Thoracic aorta (tissue), 2 donors: ENCODE measurements around the gene ZMYND19. TPM values are rescaled to one million over a fixed set of nuclear protein-coding genes. Genes with fewer than 3 reads are reported as not detected.
A peak's percentile ranks its signal among the peaks of the same experiment; 100 is the strongest.
"Not testable (repeated sequence)": the region's sequence is repeated elsewhere in the genome, so short reads cannot be mapped to it uniquely, and the experiment has no call there.

Experiments used
- ATAC-seq: fragments of 150-250 bp; one replicate; pipeline ENCODE4 v1.8.0; 2017; ENCODE audit warnings: low read depth; ENCODE audit not compliant: insufficient number of reproducible peaks, low FRiP score
- DNase-seq: peaks from one replicate; pipeline ENCODE4 v3.0.0-alpha.2; 2020; ENCODE audit warnings: low spot score
- H3K27ac ChIP-seq, 2 donors: fragments of 200-600 bp; sonication (generic); 1 replicate in 1 of 2; 2 replicates in 1 of 2; pipeline ENCODE4 v1.5.1; 2016; ENCODE audit warnings: mild to moderate bottlenecking in 2 of 2, moderate library complexity in 2 of 2
- H3K27me3 ChIP-seq: fragments of 200-600 bp; sonication (generic); replicated peaks from 2 replicates; pipeline ENCODE4 v1.6.0; 2016; ENCODE audit warnings: mild to moderate bottlenecking; ENCODE audit not compliant: insufficient read depth
- H3K36me3 ChIP-seq: fragments of 200-600 bp; sonication (generic); one replicate; pipeline ENCODE4 v1.5.1; 2016
- H3K4me1 ChIP-seq, 2 donors: fragments of 200-600 bp; sonication (generic); 1 replicate in 1 of 2; 2 replicates in 1 of 2; pipeline versions ENCODE4 v1.5.1 to v1.6.0; 2016; ENCODE audit warnings: low read depth in 2 of 2, mild to moderate bottlenecking in 1 of 2; ENCODE audit not compliant: control insufficient read depth in 1 of 2
- H3K4me3 ChIP-seq: fragments of 200-600 bp; sonication (generic); 2 replicates; pipeline ENCODE4 v1.5.1; 2016; ENCODE audit warnings: mild to moderate bottlenecking
- H3K9me3 ChIP-seq: fragments of 200-600 bp; sonication (generic); 2 replicates; pipeline ENCODE4 v1.5.1; 2016
- CTCF ChIP-seq: fragments of 200-600 bp; sonication (generic); IDR thresholded peaks from one replicate; pipeline ENCODE4 v1.5.1; 2019; ENCODE audit warnings: antibody characterized with exemption
- total RNA-seq, 2 donors: library from RNA; depleted of rRNA; stranded (reverse); fragments of >200 nt; gene quantifications; one replicate each; pipeline versions ENCODE4 v1.1.0 to v1.2.3, GENCODE V29; 2016

ZMYND19 gene
- total RNA-seq, 2 donors from 2014 or later, result 10.8 to 14.1 TPM

- ATAC-seq (peak; percentile 4), DNase-seq (no peak)
- no peak for TF ChIP-seq CTCF
- Histone ChIP-seq H3K27ac (peak overlapping the region; percentile 60 to 84), H3K27me3 (no peaks in the 10 kb centered on the region), H3K4me1 (peaks cover 16 to 39% of the 10 kb centered on the region in 2 donors), H3K4me3 (peak overlapping the region; percentile 96), H3K9me3 (no peaks in the 10 kb centered on the region), H3K36me3 (peaks cover 18% of the 10 kb centered on the region)
Observed at GRCh38 chr9:137552022-137552768, 38.1 kb downstream of the ZMYND19 start.

- peaks cover 17% of the 10 kb centered on the region for H3K36me3 ChIP-seq
- no peaks in the 10 kb centered on the region for H3K27me3 ChIP-seq
- ATAC-seq (peak; percentile 23), DNase-seq (no peak)
- H3K27ac ChIP-seq, result peak within 1 kb of the TSS; percentile 81 to 85
- peaks cover 16 to 39% of the 10 kb centered on the region in 2 donors for H3K4me1 ChIP-seq
- peak; percentile 62 for TF ChIP-seq CTCF
- no peaks in the 10 kb centered on the region for H3K9me3 ChIP-seq
- peak within 1 kb of the TSS; percentile 96 for H3K4me3 ChIP-seq
Observed at GRCh38 chr9:137551264-137552021, 38.9 kb downstream of the ZMYND19 start, which contains the start of gene MRPL41. MRPL41 (plus strand) TSS chr9:137551879; CDS start chr9:137552082, 203 bp downstream.

GRCh38 chr9:137550958-137551263 lies 39.4 kb downstream of the ZMYND19 start:
- H3K36me3 ChIP-seq, result peaks cover 11% of the 10 kb centered on the region
- peaks cover 16 to 39% of the 10 kb centered on the region in 2 donors for H3K4me1 ChIP-seq
- peak overlapping the region; percentile 96 for H3K4me3 ChIP-seq
- not testable (repeated sequence) for ATAC-seq, H3K9me3 ChIP-seq, DNase-seq, H3K27me3 ChIP-seq
- H3K27ac ChIP-seq, result peak overlapping the region; percentile 81 to 85

- DNase-seq, result peak; percentile 72
- ATAC-seq, result no peak
- peaks cover 8% of the 10 kb centered on the region for H3K36me3 ChIP-seq
- no peaks in the 10 kb centered on the region for H3K27me3 ChIP-seq
- peak within 1 kb of the TSS; percentile 96 for H3K4me3 ChIP-seq
- peaks cover 16 to 40% of the 10 kb centered on the region in 2 donors for H3K4me1 ChIP-seq
- peak within 1 kb of the TSS; percentile 81 to 85 for H3K27ac ChIP-seq
- H3K9me3 ChIP-seq, result no peaks in the 10 kb centered on the region
- no peak for TF ChIP-seq CTCF
Observed at GRCh38 chr9:137550231-137550621, 40.1 kb downstream of the ZMYND19 start, which contains the start of gene PNPLA7. PNPLA7 (minus strand) TSS chr9:137550402; CDS start chr9:137550197, 205 bp downstream.

- no peaks in the 10 kb centered on the region for H3K9me3 ChIP-seq
- H3K27me3 ChIP-seq, result no peaks in the 10 kb centered on the region
- peaks cover 16 to 46% of the 10 kb centered on the region in 2 donors for H3K4me1 ChIP-seq
- peak overlapping the region; percentile 58 to 61 for H3K27ac ChIP-seq
- ATAC-seq (no peak), DNase-seq (peak; percentile 32)
- H3K4me3 ChIP-seq, result peak overlapping the region; percentile 2
- no peaks in the 10 kb centered on the region for H3K36me3 ChIP-seq
- TF ChIP-seq CTCF, result no peak
Observed at GRCh38 chr9:137547687-137548543, 42.4 kb downstream of the ZMYND19 start.
